T47D (cell line): Measurements from ENCODE around the gene DNAH12.

ENCODE experiments used
- DNase-seq, 2 experiments: peaks; one replicate each; pipeline versions ENCODE4 v3.0.0 to v3.0.0-alpha.2; 2011 to 2012; ENCODE audit warnings: low read depth in 1 of 2, low spot score in 1 of 2
- JUND ChIP-seq: IDR thresholded peaks from 2 replicates; pipeline ENCODE4 v1.6.1; 2012; ENCODE audit warnings: low read depth
- in situ Hi-C: cut with HindIII; loops from 2 replicates; pipeline ENCODE4 v1.10.0; 2016; ENCODE audit warnings: low sequenced_read_pairs, low pct_unique_long_range_greater_than_20kb

DNAH12 gene

DNA sequence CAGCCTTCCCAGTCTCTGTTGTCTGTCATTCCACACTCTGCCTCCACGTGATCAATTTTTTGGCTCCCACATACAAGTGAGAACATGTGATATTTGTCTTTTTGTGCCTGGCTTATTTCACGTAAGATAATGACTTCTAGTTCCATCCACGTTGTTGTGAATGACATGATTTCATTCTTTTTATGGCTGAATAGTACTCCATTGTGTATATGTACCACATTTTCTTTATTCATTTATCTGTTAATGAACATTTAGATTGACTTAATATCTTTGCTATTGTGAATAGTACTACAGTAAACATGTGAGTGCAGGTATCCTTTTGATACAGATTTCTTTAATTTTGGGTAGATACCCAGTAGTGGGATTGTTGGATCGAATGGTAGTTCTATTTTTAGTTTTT is 283.0 kb downstream of the DNAH12 start:
- no peak for TF ChIP-seq JUND
- no peak for DNase-seq
- in situ Hi-C loops: no loop called here

DNA sequence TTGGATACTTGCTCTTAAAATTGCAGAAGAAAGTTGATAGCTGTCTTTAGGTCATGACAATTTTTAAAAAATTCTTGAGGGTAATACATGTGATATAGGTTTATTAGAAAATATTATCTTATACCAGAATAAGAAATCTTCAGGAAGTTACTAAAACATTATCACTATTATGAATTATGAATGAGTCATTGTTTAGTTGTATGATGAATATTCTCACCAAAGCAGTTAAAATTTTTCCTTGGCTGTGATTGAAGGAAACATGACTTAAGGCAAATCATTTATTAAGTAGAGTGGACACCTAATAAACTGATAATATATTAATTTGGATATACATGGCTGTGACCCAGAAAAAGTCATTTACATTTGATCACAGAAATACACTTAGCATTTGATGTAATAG is 286.5 kb downstream of the DNAH12 start:
- TF ChIP-seq JUND: no peak
- no peak for DNase-seq
- in situ Hi-C loops: no loop called here

- in situ Hi-C loops: no loop called here
- no peak for TF ChIP-seq JUND
- no peak for DNase-seq
These were observed 287.3 kb downstream of the DNAH12 start for GRCh38 chr3:57256844-57257243.

- no peak for DNase-seq
- in situ Hi-C loops: no loop called here
- TF ChIP-seq JUND: no peak
These were observed 291.7 kb downstream of the DNAH12 start for GRCh38 chr3:57252404-57252803.

- TF ChIP-seq JUND: no peak
- in situ Hi-C loops: no loop called here
- DNase-seq: no peak
These were observed 299.2 kb downstream of the DNAH12 start for GRCh38 chr3:57244946-57245345.
